Measurements from ENCODE around the gene AGRN. TPM values are rescaled to one million over a fixed set of nuclear protein-coding genes. Genes with fewer than 3 reads are reported as not detected.
"Not testable (repeated sequence)": the region's sequence is repeated elsewhere in the genome, so short reads cannot be mapped to it uniquely, and the experiment has no call there.

AGRN gene
- total and polyA plus RNA-seq, 9 donors: 2.7 to 138 (median 14.3) TPM

DNA sequence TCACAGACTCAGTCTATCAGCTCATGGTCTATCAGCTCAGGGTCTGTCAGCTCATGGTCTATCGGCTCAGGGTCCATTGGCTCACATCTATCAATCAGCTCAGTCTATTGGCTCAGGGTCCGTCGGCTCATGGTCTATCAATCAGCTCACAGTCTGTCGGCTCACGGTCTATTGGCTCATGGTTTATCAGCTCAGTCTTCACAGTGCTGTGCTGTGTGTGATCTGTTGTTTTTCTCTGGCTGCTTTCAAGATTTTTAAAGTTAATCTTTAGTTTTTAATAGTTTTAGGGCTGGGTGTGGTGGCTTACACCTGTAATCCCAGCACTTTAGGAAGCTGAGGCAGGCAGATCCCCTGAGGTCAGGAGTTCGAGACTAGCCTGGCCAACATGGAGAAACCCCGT is 81.6 kb downstream of the AGRN start:
- H3K9me3 ChIP-seq: no peaks in the 10 kb centered on the region
- TF ChIP-seq EP300 (IDR thresholded peaks at IDR 0.05): no peak
- TF ChIP-seq, protein P1, sequence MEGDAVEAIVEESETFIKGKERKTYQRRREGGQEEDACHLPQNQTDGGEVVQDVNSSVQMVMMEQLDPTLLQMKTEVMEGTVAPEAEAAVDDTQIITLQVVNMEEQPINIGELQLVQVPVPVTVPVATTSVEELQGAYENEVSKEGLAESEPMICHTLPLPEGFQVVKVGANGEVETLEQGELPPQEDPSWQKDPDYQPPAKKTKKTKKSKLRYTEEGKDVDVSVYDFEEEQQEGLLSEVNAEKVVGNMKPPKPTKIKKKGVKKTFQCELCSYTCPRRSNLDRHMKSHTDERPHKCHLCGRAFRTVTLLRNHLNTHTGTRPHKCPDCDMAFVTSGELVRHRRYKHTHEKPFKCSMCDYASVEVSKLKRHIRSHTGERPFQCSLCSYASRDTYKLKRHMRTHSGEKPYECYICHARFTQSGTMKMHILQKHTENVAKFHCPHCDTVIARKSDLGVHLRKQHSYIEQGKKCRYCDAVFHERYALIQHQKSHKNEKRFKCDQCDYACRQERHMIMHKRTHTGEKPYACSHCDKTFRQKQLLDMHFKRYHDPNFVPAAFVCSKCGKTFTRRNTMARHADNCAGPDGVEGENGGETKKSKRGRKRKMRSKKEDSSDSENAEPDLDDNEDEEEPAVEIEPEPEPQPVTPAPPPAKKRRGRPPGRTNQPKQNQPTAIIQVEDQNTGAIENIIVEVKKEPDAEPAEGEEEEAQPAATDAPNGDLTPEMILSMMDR (IDR thresholded peaks at IDR 0.05): no peak
- TF ChIP-seq POLR2A (IDR thresholded peaks at IDR 0.05): no peak
- intact Hi-C loops (cut with DNase I): no loop called here
- no peaks in the 10 kb centered on the region for H3K27me3 ChIP-seq
- no peaks in the 10 kb centered on the region for H3K4me1 ChIP-seq (ENCODE audit: insufficient read depth)
- WGBS, 3 donors: 91 to 96% (median 91%) methylated on average over 7 of the region's 7 CpGs
- no peak overlapping the region for H3K4me3 ChIP-seq
- H3K27ac ChIP-seq: no peak overlapping the region
- no peaks in the 10 kb centered on the region for H3K36me3 ChIP-seq
- no peak for DNase-seq

DNA sequence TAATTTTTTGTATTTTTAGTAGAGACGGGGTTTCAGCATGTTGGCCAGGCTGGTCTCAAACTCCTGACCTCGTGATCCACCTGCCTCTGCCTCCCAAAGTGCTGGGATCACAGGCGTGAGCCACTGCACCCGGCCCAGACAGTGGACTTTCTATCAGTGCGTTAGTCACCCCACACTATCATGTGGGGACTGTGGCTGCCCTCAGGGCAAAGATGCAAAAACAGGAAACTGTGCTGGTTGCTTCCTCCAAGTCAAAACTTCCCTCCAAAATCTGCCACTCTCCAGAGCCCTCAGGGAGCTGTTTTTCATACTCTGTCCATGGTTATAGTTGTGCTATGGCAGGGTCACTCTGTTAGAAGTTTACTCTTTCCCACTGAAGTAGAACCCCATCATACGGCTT is 84.2 kb downstream of the AGRN start:
- intact Hi-C loops (cut with DNase I); H3K36me3 ChIP-seq; H3K27me3 ChIP-seq; H3K9me3 ChIP-seq; H3K4me1 ChIP-seq (ENCODE audit: insufficient read depth); H3K4me3 ChIP-seq; H3K27ac ChIP-seq: not testable (repeated sequence)
- 88 to 91% (median 88%) methylated on average over 6 of the region's 6 CpGs for WGBS, 3 donors
- DNase-seq: peak in 1 of 5 donors; percentile 1

Small RNA genes lying within 50 kb of the gene (small RNA-seq; reads per million reads assigned to genes)
- not detected for gene AL645608.3

Other genes with a start within 250 kb of the AGRN start
- gene SAMD11, start 96.2 kb upstream of the AGRN start, total RNA-seq: 10 to 100 TPM in 1 of 7 donors, 1 to 10 TPM in 5, under 1 TPM in 1; 0.85 to 10.6 (median 2.3) TPM
- 1 to 10 TPM; 1.1 to 2.6 TPM for gene SAMD11, start 96.2 kb upstream of the AGRN start, polyA plus RNA-seq
- 10 to 100 TPM; 17.8 to 55.2 (median 46.3) TPM for gene NOC2L, start 60.9 kb upstream of the AGRN start, total RNA-seq
- gene NOC2L, start 60.9 kb upstream of the AGRN start, polyA plus RNA-seq: 10 to 100 TPM; 23.8 to 33.9 TPM
- gene KLHL17, start 59.5 kb upstream of the AGRN start, total RNA-seq: 1 to 10 TPM; 1.5 to 6.7 (median 2.1) TPM
- gene KLHL17, start 59.5 kb upstream of the AGRN start, polyA plus RNA-seq: 1 to 10 TPM in 1 of 2 donors, under 1 TPM in 1; 0.13 to 2.2 TPM
- gene PLEKHN1, start 53.6 kb upstream of the AGRN start, total RNA-seq: under 1 TPM in 5 of 7 donors, not detected in 2; 0.12 to 0.34 (median 0.20) TPM
- gene PLEKHN1, start 53.6 kb upstream of the AGRN start, polyA plus RNA-seq: under 1 TPM in 1 of 2 donors, not detected in 1; 0.10 TPM
- gene PERM1, start 38.0 kb upstream of the AGRN start, total RNA-seq: under 1 TPM in 4 of 7 donors, not detected in 3; 0.07 to 0.32 (median 0.22) TPM
- gene PERM1, start 38.0 kb upstream of the AGRN start, polyA plus RNA-seq: under 1 TPM in 1 of 2 donors, not detected in 1; 0.34 TPM
- 10 to 100 TPM in 3 of 7 donors, 1 to 10 TPM in 4; 4.5 to 76.2 (median 6.1) TPM for gene HES4, start 20.0 kb upstream of the AGRN start, total RNA-seq
- 1 to 10 TPM in 1 of 2 donors, not detected in 1; 8.4 TPM for gene HES4, start 20.0 kb upstream of the AGRN start, polyA plus RNA-seq
- gene ISG15, start 6.6 kb upstream of the AGRN start, total RNA-seq: 10 to 100 TPM in 6 of 7 donors, 1 to 10 TPM in 1; 7.8 to 37.3 (median 11.4) TPM
- 10 to 100 TPM in 1 of 2 donors, not detected in 1; 83.5 TPM for gene ISG15, start 6.6 kb upstream of the AGRN start, polyA plus RNA-seq
- under 1 TPM in 2 of 7 donors, not detected in 5; 0.36 to 0.92 TPM for gene RNF223, start 54.2 kb downstream of the AGRN start, total RNA-seq
- gene RNF223, start 54.2 kb downstream of the AGRN start, polyA plus RNA-seq: not detected
- 10 to 100 TPM in 4 of 7 donors, 1 to 10 TPM in 3; 5.3 to 22.1 (median 10.7) TPM for gene C1orf159, start 96.0 kb downstream of the AGRN start, total RNA-seq
- gene C1orf159, start 96.0 kb downstream of the AGRN start, polyA plus RNA-seq: 1 to 10 TPM in 1 of 2 donors, under 1 TPM in 1; 0.28 to 8.5 TPM
- 1 to 10 TPM in 3 of 7 donors, under 1 TPM in 2, not detected in 2; 0.60 to 7.0 (median 1.1) TPM for gene TTLL10, start 153.8 kb downstream of the AGRN start, total RNA-seq
- not detected for gene TTLL10, start 153.8 kb downstream of the AGRN start, polyA plus RNA-seq
- 1 to 10 TPM in 1 of 7 donors, under 1 TPM in 2, not detected in 4; 0.23 to 1.4 (median 0.41) TPM for gene TNFRSF18, start 186.5 kb downstream of the AGRN start, total RNA-seq
- gene TNFRSF18, start 186.5 kb downstream of the AGRN start, polyA plus RNA-seq: under 1 TPM in 1 of 2 donors, not detected in 1; 0.10 TPM
- 1 to 10 TPM in 3 of 7 donors, under 1 TPM in 4; 0.37 to 1.8 (median 0.71) TPM for gene TNFRSF4, start 194.0 kb downstream of the AGRN start, total RNA-seq
- 1 to 10 TPM in 1 of 2 donors, not detected in 1; 2.5 TPM for gene TNFRSF4, start 194.0 kb downstream of the AGRN start, polyA plus RNA-seq
- 100 to 1,000 TPM in 4 of 7 donors, 10 to 100 TPM in 3; 57.1 to 145 (median 116) TPM for gene SDF4, start 211.9 kb downstream of the AGRN start, total RNA-seq
- gene SDF4, start 211.9 kb downstream of the AGRN start, polyA plus RNA-seq: 100 to 1,000 TPM in 1 of 2 donors, 10 to 100 TPM in 1; 32.5 to 128 TPM
- 10 to 100 TPM; 13.0 to 21.9 (median 18.0) TPM for gene B3GALT6, start 212.1 kb downstream of the AGRN start, total RNA-seq
- gene B3GALT6, start 212.1 kb downstream of the AGRN start, polyA plus RNA-seq: 1 to 10 TPM; 7.0 to 9.4 TPM
- 1 to 10 TPM in 5 of 7 donors, under 1 TPM in 2; 0.92 to 4.8 (median 1.5) TPM for gene C1QTNF12, start 226.6 kb downstream of the AGRN start, total RNA-seq
- 1 to 10 TPM in 1 of 2 donors, not detected in 1; 1.2 TPM for gene C1QTNF12, start 226.6 kb downstream of the AGRN start, polyA plus RNA-seq

Measured in ovary (tissue), 9 donors.